GM21717 (cell line): ENCODE data around the gene PTPRH.

ENCODE experiments used
- ATAC-seq: cut with Tn5 transposase; IDR thresholded peaks from one replicate; pipeline ENCODE4 v1.9.1; 2021; ENCODE audit warnings: mild to moderate bottlenecking, moderate library complexity; ENCODE audit not compliant: unreplicated experiment

Gene PTPRH

DNA sequence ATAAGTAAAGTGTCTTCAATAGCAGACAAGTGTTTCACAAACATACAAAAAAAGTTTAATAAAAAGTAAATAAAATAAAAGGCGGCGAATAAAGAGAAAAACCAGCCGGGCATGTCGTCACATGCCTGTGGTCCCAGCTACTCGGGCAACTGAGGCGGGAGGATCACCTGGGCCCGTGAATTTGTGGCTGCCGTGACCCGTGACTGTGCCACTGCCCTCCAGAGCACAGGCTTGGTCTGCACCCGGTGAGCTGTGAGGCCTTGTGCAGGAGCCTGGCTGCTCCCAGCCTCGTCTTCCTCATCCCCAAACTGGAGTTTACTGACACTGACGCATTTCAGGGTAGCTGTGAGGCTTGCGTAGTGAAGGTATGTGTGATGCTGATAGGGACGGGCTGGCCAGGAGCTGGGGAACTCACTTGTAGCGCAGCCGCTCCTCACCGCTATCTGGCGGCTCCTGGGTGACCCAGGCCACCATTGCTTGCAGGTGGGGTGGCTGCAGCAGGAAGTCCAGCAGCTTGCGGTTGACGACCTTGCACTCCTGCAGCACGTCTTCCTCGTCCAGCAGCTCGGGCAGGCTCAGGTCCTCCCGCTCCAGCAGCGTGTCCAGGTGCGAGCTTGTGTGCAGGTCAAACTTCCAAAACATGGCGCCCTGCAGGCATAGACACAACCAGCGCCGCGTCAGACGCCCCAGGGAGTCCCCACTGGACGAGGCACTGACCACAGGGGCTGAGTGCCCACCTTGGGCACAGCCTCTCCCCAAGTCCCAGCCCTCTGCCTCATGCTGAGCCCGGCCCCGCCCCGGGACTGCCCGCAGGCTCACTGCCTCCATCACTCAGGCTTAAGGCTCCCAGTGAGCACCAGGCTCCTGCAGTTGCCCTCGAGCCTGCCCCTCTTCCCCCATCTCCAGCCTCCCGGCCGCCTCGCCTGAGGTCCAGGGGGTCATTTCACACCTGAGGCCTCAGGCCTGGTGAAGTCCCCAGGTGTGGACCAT, 37.5 kb upstream of the PTPRH start:
- ATAC-seq = no peak

DNA sequence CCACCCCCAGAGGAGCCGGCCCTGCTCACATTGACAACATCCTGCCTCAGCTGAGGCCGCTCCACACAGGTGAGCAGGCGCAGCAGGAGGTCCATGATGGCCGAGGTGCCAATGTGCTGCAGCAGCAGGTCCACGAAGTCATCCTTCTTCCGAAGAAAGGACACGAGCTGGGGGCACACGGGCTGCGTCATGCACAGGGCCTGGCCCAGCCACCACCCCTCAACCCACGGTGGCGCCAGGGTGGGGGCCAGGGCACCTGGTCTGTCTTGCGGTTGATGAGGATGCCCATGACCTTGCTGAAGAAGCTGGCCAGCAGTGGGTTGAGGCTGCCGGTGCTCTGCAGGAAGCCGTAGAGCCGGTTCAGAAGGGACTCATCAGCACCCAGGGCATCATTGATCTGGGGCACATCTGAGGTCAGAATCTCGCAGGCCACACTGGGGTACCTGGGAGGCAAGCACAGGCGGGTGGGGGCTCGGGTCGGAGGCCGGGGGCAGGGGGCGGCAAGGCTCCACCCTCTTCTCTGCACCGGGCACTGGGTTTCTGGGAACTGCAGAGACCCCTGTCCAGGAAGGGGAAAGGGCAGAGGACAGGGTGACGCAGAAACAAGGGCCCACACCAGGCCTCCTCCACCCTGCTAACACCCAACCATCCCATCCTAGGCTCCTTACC, 36.1 kb upstream of the PTPRH start:
- ATAC-seq = no peak

DNA sequence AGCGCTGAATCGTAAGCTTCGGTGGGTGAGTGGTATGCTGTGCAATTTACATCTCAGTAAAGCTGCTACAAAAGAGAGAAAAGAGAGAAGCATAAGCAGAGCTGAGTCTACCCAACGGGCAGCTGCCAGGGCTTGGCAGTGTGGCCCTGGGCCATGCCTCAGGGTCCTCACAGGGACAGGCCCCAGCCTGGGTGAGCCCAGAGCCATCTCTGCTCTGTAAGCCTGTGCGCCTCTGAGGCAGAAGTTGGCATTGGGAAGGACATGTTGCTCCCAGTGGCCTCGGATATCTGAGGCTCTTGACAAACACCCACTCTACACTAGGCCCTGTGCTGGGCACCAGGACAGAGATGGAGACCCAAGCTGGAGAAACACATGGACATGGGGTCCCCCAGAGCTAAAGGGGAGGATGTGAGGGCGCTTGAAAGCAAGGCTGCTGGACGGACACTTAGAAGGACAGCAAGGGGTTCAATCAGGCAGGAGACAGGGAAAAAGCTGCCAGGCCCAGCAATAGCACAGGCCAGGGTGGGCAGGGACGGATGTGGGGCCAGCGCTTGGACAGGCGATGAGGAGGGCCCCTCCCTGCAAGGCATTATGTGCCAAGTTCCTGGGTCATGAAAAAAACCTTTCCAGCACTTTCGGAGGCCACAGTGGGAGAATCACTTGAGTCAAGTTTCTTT, 34.8 kb upstream of the PTPRH start:
- no peak for ATAC-seq

DNA sequence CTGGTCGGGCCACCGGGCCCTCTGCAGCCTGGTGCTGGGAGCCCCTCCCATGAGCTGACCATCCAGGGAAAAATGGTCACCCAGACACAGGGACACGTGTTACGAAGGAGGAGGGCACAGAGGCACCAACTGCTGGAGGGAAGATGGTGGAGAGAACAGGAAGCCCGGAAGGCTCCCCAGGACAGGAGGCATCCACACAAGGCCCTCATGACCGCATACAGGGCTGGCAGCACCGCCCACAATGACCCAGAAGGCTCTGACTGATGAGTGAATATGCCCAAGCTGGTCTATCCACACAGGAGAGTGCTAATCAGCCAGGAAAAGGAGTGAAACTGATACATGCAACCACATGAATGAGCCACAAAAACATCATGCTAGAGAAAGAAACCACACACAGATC, 33.2 kb upstream of the PTPRH start:
- ATAC-seq = no peak

DNA sequence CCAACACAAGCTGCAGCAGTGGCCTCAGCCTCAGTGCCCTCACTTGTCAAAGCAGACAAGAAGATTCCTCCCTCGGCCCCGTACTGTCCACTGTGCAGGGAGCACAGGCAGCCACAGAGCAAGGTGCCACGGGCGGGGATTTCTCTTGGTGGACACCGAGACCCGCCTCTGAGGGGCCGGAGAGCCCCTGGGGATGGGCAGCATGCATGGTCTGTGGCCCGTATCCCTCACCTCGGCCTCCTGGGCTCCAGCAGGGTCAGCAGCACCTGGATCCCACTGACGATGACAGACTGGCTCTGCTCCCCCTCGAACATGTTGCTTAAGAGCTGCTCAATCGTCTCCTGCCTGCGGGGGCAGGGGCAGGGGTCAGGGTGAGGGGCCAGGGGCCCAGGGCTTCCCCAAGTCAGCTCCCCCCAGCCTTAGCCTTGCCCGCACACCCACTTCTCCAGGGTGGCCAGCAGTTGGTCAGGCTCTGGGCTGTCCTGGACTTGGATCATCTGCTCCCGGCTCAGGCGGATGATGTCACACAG, 32.7 kb upstream of the PTPRH start:
- ATAC-seq = no peak

DNA sequence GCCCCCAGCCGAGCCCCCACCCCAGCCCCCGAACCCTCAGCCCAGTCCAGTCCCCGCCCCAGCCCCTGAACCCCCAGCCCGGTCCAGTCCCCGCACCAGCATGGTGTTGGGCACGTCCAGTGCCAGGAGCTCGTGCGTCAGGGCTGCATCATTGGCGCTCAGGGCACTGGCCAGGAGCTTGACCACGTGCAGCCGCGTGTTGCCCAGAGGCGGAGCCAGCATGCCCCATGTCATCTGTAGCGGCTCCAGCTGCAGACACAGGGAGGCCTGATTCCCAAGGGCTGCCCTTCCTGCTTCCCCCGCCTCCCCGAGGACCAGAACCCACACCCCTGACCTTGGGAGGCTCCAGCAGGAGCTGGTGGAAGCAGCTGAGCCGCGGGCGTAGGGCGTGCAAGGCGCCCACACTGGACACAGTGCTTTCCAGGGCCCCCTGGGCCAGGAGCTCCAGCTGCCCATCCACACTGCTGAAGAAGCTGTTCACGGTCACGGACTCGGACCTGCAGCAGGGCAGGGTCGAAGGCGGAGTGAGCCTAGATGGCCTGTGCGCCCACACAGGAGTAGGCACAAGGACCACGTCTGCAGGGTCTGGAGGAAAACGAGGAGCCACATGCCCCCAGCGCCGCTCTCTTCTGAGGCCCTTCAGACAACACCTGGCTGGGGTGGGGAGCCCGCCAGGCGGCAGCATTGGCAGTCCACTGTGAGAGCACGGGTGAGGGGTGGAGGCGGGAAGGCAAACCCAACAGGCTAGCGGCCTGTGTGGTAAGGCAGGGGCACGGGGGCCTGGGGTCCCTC, 32.0 kb upstream of the PTPRH start:
- no peak for ATAC-seq

DNA sequence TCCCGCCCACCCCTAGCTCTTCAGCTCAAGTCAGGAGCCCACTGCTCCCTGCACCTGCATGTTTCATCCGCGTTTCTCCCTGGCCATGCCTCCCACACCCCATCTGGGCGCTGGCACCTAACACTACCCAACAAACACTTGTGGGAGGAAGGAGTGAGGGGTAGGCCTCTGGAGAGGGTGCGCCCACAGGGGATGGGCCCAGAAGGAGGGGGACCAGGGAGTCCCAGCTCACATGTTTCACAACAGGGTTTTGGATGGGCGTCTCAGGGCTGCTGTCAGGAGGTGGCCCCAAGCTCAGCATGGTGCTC, 31.4 kb upstream of the PTPRH start:
- no peak for ATAC-seq

DNA sequence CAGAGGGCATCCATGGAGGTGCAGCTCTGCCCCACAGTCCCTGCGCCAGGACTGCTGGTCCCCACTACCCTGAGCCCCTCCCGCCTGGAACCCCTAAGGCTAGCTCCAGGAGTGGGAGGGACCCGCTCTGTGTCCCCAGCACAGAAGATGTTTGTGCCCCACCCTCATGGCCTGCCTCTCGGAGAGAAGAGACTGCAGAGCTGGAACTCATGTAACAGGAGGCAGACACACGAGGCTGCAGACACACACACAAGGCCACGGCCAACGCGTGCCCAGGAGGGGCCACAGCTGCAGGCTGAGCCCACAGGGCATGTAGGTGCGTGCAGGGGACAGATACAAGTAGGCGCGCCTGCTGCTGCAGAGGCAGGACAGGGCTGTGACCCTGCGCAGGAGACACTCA, 29.7 kb upstream of the PTPRH start:
- no peak for ATAC-seq

DNA sequence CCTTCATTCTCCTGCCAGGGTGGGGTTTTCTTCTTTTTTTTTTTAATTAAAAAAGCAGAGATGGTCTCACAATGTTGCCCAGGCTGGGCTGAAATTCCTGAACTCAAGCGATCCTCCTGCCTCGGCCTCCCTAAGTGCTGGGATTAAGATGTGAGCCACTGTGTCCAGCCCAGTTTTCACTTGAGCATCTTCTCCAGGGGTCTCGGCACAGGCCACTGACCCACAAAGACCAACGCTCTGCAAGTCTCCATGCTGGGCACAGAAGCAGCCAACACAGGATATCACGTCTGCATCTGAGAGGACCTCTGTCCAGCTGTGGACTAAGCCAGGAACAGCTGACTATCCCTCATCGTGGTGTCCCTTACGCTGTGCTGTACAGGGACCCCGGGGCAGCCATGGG, 28.7 kb upstream of the PTPRH start:
- no peak for ATAC-seq

DNA sequence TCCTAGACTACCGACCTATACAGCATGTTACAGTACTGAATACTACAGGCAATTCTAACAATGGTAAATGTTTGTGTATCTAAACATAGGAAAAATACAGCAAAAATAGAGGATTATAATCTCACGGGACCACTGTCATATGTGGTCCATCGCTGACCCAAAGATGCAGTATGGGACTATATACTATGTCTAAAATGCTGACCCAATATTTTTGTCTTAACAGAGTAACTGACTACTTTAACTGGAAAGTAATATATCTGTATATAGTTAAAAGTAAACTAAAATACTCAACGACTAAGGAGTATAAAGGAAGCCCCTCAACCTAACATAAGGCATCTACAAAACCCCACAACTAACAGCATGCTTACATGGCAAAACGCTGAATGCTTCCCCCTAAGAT, 23.7 kb upstream of the PTPRH start:
- no peak for ATAC-seq

DNA sequence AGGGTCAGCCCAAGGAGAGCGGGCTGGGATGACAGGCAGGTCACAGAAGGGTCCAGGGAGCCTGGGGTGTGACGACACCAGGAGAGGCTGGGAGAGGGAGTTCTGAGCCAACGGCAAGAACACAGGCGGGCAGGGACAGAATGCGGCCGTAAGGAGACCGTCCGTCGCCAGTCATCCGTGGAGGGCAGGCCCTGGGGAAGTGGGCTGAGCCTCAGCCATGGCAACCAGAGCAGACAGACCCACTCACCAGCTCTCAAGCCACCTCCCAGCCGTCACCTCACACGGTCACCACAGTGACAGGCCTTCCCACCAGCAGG, 22.9 kb upstream of the PTPRH start:
- ATAC-seq = no peak

DNA sequence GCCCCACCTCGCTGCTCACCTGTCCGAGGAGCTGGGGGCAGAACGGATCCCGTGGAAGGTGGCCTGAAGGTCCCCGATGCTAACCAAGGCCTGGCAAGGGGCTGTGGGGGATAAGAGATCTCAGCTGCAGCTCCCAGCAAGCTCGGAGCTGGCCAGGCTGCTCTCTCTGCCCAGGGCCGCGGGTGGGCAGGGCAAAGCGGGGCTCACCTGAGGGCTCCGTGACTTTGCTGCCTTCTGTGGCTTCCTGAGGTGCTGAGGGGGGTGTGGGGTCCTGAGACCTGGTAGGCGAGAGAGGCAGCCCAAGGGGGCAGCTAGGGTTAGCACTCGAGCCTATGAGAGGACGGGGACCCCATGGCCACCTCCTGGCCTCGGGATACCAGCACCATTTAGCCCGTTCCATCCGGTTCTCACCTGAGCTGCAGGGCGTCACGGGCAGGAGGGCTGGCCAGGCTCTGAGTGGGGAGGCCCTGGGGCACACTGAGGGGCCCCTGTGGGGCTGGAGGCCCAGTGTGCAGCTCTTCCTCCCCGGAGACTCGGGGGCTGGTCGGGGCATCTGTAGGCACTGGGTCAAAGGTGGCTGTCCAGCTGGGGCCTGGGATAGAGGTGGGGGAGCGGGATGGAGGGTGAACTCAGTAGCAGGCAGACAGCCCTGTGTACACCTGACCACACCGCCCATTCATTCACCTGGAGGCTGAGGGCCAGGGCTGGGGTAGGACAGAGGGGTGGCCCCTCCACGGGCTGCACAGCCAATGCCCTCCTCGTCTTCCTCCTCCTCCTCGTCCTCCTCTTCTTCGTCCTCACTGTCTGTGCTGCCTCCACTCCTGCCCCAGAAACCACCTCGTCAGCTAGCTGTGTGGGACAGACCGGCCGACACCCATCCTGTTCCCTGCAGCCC, 22.3 kb upstream of the PTPRH start:
- ATAC-seq = no peak

DNA sequence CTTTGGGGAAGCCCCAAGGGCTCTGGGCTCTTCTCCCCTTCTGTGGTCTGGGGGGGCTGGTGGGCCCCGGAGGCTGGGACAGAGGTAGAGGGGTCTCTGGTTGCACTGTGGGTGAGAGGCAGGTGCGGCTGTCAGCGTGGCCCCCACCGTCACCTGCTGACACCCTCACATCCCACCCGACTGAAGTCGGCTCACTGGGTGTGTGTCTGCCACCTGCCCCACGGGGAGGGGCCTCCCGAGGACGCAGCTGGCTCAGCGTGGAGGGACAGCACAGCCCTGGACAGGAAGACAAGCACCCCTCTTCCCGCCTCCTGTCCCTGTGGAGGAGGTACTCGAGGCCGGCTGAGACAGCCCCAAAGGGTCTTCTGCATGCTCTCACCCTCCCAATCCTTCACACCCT, 21.5 kb upstream of the PTPRH start:
- ATAC-seq = no peak

DNA sequence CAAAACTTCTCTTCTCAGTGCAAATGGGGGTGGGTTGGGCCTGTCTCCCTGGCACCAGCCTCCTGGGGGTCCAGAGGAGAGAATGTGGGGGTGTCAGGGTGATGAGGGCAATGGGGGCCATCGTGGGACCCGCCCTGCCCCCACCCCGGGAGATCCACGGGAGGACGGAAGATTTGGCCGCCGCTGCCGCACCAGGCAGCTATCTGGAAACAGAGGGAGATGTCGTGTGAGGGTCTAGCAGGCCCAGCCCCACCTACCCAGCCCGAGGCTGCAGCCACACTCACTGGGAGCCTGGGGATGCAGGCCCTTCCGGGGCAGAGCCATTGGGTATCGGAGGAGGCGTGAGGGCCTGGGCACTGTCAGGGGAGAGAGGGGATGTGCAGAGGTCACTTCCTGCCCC, 21.0 kb upstream of the PTPRH start:
- no peak for ATAC-seq

DNA sequence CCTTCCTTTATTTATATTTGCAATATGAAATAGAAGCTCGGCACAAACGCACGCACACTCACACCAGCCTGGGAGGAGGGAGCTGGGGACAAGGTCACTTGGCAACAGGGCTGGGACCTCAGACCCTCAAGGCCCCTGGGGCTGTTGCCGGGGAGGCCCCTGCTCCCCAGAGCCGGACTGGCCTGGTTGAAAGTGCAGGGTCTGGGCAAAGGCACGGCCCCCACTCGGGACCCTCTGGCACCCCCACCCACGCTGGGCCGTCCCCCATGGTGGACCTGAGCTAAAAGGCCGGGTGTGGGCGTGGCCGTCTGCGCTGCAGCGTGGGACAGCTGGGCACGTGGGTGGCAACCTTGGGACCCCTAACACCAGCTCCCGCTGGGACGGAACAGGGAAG, 20.5 kb upstream of the PTPRH start:
- no peak for ATAC-seq

DNA sequence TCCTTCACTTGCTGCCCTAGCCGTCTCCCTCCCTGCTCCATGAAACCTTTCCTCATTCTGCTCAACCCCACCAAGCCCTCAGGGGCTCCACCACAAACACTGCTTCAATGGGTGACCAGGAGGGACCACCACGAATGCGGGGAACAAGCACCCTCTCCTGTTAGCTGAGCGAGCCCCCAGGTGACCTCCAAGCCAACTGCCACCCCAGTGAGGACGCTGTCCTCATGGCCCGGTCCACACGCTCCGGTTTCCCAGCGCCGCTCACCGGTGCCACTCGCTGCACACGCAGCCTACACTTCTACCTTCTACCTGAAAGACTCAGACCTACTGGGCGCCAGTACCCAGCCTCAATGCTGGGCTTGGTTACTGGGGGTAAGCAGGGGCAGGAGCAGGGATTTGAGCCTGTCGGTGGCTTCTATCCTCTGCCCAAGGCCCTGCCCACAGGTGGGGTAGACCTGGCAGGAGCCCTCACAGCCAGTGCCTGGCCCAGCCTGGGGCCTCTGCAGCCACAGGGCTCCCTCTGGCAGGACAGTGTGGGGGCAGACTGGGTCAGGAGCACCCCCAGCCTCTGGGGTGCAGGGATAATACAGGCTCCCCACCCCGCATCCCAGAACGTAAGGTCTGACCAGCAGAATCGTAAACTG, 20.0 kb upstream of the PTPRH start:
- no peak for ATAC-seq

DNA sequence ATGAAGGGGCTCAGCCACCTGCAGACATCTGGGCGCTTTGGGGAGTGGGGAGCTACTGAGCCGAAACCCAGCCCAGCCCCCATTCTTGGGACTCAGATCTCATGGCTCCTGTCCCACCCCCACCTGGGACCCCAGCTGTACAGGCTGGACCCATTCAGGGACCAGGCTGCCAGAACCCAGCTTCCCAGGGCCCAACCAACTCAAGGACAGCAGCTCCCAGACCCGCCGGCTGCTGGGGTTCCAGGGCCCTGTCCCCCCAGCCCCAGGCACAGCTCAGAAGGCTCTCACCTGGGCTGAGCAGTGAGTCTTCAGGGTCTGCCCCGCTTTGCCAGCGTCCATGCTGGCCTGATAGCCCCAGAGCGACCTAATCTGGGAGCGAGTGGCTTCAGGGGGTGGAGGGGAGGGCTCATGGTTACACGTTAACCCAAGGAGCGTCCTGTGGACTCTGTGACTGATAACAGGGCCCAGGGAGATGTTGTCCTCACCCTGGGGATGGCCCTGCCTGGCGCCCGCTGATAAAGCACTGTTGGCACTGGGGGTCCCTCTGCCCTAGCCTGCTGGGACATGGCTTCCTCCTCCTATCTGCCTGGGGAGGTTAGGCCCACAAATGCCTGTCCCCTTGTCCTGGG, 19.2 kb upstream of the PTPRH start, which contains the start of gene TMEM86B:
TMEM86B (minus strand) TSS at position 361 of the 629 bp plus-strand sequence; CDS start at position 339, 22 bp downstream.
- ATAC-seq = no peak

DNA sequence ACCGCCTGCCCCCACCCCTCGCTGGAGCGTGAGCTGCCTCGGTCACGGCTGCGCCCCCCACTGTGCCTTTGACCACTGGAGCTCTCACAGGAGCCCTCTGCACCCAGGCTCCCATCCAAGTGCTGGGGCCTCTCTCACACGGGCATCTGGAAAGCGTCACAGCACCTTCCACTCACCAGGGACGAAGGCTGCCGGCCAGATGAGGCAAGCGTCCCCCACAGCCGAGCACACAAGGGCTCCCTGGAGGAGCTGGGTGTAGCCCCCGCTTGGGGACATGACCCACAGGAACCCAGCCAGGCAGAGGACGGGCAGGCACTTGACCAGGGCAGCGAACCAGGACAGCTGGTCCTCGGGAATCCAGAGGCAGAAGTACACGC, 18.7 kb upstream of the PTPRH start:
- no peak for ATAC-seq
